Measurements from ENCODE around the gene SULT1E1.
"Not testable (repeated sequence)": the region's sequence is repeated elsewhere in the genome, so short reads cannot be mapped to it uniquely, and the experiment has no call there.

Gene SULT1E1

DNA sequence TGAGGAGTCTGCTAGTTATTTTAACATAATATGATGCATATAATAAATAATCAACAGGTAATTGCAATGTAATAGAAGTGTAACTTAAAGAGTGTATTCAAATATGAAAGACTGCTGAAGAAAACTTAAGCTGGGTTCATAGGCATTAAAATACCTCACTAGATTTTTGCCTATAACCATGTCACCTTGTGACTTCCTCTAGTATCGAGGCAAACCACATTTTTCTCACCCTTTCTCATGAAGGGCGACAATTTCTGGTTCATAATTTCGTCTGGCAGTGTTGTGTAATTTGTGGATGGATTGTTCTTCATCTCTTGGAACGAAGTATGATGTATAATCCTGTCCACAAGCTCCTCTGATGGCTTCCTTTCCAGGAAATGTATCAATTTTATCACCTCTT, 16.0 kb downstream of the SULT1E1 start:
- DNase-seq (ENCODE audit: low read depth in 2 of 2) = no peak

GRCh38 chr4:69843301-69843700, 16.6 kb downstream of the SULT1E1 start:
- DNase-seq (ENCODE audit: low read depth in 2 of 2) = no peak

DNA sequence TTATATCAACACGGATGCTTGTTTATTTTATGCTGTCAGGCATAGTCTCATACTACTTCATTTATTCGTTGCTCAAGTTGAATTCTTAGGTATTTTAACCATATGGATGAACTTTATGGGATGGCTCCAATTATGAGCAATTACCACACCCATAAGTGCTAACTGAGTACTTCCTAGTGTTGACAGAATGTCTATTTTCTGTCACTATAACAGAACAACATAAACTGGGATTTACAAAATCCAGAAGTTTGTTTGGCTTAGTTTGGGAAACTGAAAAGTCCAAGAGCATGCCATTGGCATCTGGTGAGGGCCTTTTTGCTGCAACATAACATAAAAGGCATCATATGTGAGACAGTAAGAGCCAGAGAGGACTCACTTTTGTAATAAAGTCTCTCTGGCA, 21.0 kb downstream of the SULT1E1 start:
- no peak for DNase-seq (ENCODE audit: low read depth in 2 of 2)

GRCh38 chr4:69836287-69836686, 23.7 kb downstream of the SULT1E1 start:
- no peak for DNase-seq (ENCODE audit: low read depth in 2 of 2)

DNA sequence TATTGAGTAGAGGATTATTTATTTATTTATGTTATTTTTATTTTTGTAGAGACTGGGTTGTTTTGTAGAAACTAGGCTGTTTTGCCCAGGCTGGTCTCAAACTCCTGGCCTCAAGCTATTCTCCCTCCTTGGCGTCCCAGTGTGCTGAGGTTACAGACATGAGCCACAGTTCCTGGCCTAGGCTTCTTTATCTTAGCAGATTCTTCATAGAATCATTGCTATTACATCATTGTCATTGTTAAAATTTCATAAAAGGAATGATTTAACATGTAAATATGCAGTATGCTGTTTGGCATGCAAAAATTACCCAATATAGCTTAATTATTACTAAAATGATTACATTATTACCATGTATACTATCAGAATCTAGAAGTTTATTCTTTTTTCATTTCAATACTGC, 24.2 kb downstream of the SULT1E1 start:
- DNase-seq (ENCODE audit: low read depth in 2 of 2) = no peak

DNA sequence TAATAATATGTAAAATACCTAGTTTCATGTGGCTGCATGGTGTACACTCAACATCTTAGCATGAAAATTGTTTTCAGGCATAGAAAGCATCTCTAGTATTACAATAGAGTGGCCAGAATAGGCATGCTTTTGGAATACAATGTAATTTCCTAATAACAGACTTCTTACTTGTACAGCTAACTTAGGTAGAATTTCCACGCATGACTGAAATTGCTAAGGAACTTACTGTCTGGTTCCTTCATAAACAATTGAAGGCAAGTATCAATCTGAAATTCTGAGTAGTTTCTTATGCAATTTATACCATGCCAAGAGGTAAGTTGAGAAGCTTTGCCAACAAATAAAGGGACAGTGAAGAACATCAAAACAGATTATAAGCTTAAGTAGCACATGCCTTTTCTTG, 26.7 kb downstream of the SULT1E1 start:
- DNase-seq (ENCODE audit: low read depth in 2 of 2) = no peak

GRCh38 chr4:69832326-69833030, 27.5 kb downstream of the SULT1E1 start:
- DNase-seq (ENCODE audit: low read depth in 2 of 2) = no peak

DNA sequence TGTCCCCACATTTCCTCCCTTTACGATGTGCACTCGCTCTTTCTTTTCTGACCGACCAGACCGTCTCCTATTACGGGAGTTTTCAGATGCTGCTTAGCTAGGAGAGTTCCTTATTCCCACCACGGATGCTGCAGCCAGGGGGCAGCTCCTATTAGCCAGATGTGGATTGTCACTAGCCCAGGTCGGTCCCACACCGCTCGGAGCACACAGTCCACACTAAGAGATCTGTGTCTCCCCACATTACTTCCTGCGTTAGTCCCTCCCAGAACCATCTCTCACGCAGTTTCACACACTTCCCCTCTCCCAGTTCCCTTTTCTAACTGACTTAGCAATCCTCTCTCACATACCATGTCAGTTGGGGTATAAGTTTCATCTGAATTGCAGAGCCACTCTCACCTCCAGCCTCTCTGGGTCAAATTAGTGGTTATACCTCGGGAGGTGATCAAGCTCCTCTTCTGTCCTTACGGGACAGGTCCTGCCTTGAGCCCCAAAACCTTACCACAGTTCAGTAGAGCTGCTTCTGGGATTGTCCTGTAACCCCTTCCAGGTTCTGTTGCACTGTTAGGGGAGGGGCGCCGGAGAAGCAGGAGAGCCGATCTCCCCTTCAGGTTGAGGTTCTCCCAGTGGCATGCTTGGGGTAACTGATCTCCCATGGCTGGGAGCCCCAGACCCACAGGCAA, 28.2 kb downstream of the SULT1E1 start:
- DNase-seq (ENCODE audit: low read depth in 2 of 2) = no peak

DNA sequence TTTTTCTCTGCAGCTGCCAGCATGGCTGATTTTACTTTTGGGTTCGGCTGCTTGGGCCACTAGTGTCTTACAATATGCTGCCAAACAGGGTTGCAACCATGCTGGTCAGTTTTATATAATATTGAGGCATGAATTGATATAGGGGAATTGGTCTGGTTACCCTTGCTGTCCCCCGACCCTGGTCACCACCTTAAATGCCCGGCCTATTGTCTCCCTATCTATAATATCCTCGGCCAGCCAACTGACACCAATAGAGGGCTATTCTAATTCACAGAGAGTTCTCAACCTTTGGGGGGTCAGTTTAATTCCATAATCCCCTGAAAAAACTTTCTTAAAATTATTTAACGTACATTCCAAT, 28.7 kb downstream of the SULT1E1 start:
- no peak for DNase-seq (ENCODE audit: low read depth in 2 of 2)

- peak in 1 of 2 experiments; percentile 18 for DNase-seq (ENCODE audit: low read depth in 2 of 2)
Measured at GRCh38 chr4:69830560-69831269, 29.2 kb downstream of the SULT1E1 start.

DNA sequence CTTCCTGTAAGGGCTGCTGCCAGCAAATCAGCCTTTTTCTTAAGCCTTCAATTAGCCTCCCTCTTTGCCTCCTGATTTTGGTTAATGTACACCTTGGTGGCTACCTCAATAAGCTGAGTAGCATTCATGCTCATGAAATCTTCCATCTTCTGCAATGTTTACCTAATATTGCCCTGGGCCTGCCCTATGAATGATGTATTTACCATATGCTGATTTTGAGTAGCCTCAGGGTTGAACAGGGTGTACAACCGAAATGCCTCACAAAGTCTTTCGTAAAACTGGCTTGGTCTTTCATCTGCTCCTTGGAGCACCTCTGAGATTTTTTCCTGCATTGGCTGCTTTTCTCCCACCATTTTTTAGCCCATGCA, 29.8 kb downstream of the SULT1E1 start:
- DNase-seq (ENCODE audit: low read depth in 2 of 2) = no peak

- no peak for DNase-seq (ENCODE audit: low read depth in 2 of 2)
Measured at GRCh38 chr4:69829678-69830077, 30.3 kb downstream of the SULT1E1 start.

DNA sequence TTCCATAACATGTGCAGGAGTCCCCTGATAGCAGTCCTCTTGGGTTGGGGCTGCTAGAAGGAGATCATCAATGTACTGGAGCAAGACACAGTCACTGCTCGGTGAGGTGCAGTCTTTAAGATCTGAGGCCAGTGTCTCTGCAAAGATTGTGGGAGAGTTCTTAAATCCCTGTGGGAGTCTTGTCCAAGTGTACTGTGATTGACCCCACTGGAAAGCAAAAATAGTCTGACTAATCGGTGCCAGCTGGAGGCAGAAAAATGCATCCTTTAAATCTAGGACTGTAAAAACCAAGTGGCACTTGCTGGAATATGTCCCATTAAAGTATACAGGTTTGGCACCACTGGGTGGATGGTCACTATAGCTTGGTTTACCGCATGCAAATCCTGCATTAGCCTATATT, 31.1 kb downstream of the SULT1E1 start:
- DNase-seq (ENCODE audit: low read depth in 2 of 2) = no peak

GRCh38 chr4:69825056-69825455, 34.9 kb downstream of the SULT1E1 start:
- DNase-seq (ENCODE audit: low read depth in 2 of 2) = not testable (repeated sequence)

DNA sequence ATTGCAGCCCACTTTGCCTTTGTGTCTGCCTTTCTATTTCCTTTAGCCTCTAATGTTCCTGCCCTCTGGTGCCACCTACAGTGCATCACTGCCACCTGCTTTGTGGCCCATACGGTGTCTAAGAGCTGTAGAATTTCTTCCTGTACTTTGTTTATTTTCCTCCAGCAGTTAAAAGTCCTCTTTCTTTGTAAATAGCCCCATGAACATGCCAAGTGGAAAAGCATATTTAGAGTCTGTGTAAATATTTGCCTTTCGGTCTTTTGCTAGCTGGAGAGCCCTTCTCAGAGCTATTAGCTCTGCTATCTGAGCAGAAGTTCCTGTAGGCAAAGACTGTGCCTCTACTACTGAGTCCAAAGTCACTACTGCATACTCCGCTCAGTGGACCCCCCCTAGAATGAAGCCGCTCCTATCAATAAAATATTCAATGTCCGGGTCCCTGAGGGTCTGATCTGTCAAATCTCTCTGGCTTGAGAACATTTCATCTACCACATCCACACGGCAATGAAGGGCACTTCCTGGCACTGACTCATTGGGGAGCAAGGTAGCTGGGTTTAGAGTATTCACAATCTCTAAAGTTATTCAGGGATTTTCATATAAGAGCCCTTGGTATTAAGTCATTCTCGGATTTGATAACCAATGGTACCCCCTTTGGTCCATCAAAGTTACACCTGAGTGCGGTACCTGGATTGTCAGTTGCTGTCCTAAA, 36.3 kb downstream of the SULT1E1 start:
- DNase-seq (ENCODE audit: low read depth in 2 of 2) = no peak

DNA sequence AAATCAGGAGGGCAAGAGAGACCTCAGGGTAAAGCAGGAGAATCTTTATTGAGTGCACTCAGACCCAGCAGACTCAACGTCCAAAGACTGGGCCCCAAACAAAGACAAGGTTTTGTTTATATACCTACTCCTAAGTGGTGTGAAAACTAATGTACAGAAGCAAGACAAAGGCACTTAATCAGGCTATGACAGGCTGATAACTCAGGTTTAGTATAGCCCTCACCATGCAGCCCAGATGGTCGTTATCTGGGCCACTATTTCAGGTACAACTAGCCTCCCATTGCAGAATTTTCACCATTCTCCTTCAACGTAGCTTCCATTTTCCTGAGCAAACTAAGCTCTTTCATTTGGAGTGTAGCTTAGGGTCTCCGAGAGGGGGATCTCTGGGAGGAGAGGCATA, 36.9 kb downstream of the SULT1E1 start:
- DNase-seq (ENCODE audit: low read depth in 2 of 2) = no peak

GRCh38 chr4:69822198-69822597, 37.7 kb downstream of the SULT1E1 start:
- no peak for DNase-seq (ENCODE audit: low read depth in 2 of 2)

- DNase-seq (ENCODE audit: low read depth in 2 of 2) = no peak
Measured at GRCh38 chr4:69818060-69818639, 41.8 kb downstream of the SULT1E1 start.

GRCh38 chr4:69816236-69816635, 43.7 kb downstream of the SULT1E1 start:
- DNase-seq (ENCODE audit: low read depth in 2 of 2) = peak in 1 of 2 experiments; percentile 20

DNA sequence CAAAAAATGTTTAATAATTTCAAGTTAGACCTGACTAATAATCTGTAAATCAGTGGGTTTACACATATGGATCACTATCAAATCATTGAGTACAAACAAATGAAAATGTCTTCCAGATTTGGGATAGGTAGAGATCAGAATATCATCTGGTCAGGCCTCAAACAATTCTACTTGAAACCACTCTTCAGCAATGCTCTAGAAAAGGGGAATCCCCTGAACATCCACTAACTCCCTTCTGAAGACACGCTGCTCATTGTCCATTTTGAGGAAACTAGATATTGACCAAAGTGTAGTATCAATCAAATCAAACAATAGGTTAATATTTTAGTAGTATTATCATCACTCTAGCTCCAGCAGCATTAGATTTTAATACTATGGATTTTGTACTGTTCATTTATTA, 46.3 kb downstream of the SULT1E1 start:
- DNase-seq (ENCODE audit: low read depth in 2 of 2) = no peak

DNA sequence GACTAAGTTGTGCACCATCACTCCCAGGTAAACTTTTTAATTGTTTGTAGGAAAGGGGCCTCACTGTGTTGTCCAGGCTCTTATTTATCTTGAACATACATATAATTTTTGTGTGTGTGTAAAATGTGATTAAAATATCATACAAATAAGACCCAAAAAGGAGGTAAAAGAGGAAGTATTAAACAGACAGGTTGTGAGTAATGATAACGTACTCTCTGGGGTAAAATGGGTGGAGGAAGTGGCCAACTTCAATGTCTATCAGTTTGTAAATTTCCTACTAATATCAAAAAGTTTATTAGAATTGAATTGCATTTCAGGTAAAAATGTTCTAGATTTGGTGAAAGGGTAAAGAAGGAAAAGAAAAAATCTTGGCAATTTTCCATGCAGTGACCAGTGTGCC, 48.8 kb downstream of the SULT1E1 start:
- DNase-seq (ENCODE audit: low read depth in 2 of 2) = no peak

- DNase-seq (ENCODE audit: low read depth in 2 of 2) = peak; percentile 47 to 48
Measured at GRCh38 chr4:69800599-69800998, 59.3 kb downstream of the SULT1E1 start.

All from fibroblast of skin of left biceps (primary cell).